HEK293 (cell line): ENCODE measurements around the gene BTD.

Experiments
- CTCF ChIA-PET: fragments of 350-600 bp; formaldehyde crosslinking; extraction: SDS; loops from one replicate; lab custom pipeline; 2021; ENCODE audit warnings: antibody characterized with exemption; lab: Yijun Ruan, JAX
- POLR2A ChIA-PET: fragments of 300-600 bp; formaldehyde crosslinking; extraction: SDS; loops from one replicate; lab custom pipeline; 2020; ENCODE audit warnings: antibody characterized with exemption, inconsistent platforms; lab: Yijun Ruan, JAX
- H3K27ac ChIP-seq: fragments of 200-500 bp; sonication (Bioruptor generic); 2 replicates; pipeline ENCODE4 v1.5.1; 2014; ENCODE audit warnings: low read depth, low read length, control low read depth, inconsistent platforms; ENCODE audit errors: extremely low read depth
- H3K36me3 ChIP-seq, 2 experiments: fragments of 200-500 bp in 1 of 2; sonication (Bioruptor generic) in 1 of 2; 1 replicate in 1 of 2; 2 replicates in 1 of 2; pipeline ENCODE4 v1.5.1; 2014 to 2017; ENCODE audit warnings: inconsistent platforms in 2 of 2, low read length in 2 of 2; ENCODE audit not compliant: control insufficient read depth in 2 of 2, insufficient read depth in 1 of 2
- H3K4me1 ChIP-seq: fragments of 200-500 bp; sonication (Bioruptor generic); 2 replicates; pipeline ENCODE4 v1.5.1; 2014; ENCODE audit warnings: mild to moderate bottlenecking, low read length, inconsistent platforms; ENCODE audit not compliant: control insufficient read depth, insufficient read depth
- H3K4me3 ChIP-seq: 2 replicates; pipeline ENCODE4 v1.5.1; 2011; ENCODE audit warnings: low read depth, mild to moderate bottlenecking, control low read depth, low read length, moderate library complexity
- H3K9me3 ChIP-seq: fragments of 200-500 bp; sonication (Bioruptor generic); 2 replicates; pipeline ENCODE4 v1.5.1; 2014; ENCODE audit warnings: low read depth, low read length, inconsistent platforms; ENCODE audit not compliant: control insufficient read depth, insufficient read depth
- GFI1B ChIP-seq: fragments of 450-650 bp; formaldehyde crosslinking; IDR thresholded peaks from 2 replicates; pipeline ENCODE4 v1.5.1; 2016; ENCODE audit warnings: missing biosample characterization, missing genetic modification characterization
- HOXC10 ChIP-seq: sonication (generic); formaldehyde crosslinking; IDR thresholded peaks from 2 replicates; pipeline ENCODE4 v1.8.1; 2023; ENCODE audit warnings: mild to moderate bottlenecking, missing genetic modification reagents
- HOXD13 ChIP-seq: sonication (generic); formaldehyde crosslinking; IDR thresholded peaks from 2 replicates; pipeline ENCODE4 v1.8.0; 2022; ENCODE audit warnings: missing genetic modification reagents, borderline replicate concordance
- KLF9 ChIP-seq: fragments of 450-650 bp; formaldehyde crosslinking; IDR thresholded peaks from 2 replicates; pipeline ENCODE4 v1.5.1; 2016; ENCODE audit warnings: missing biosample characterization, missing genetic modification characterization, low read depth
- OSR2 ChIP-seq: fragments of 450-650 bp; formaldehyde crosslinking; IDR thresholded peaks from 2 replicates; pipeline ENCODE4 v1.5.1; 2016; ENCODE audit warnings: missing biosample characterization, missing genetic modification characterization
- REPIN1 ChIP-seq: fragments of 450-650 bp; formaldehyde crosslinking; IDR thresholded peaks from 2 replicates; pipeline ENCODE4 v1.5.1; 2017; ENCODE audit warnings: missing biosample characterization, missing genetic modification characterization, low read depth
- TRIM28 ChIP-seq: IDR thresholded peaks from 2 replicates; pipeline ENCODE4 v1.6.1; 2011; ENCODE audit warnings: low read length, control low read depth, borderline replicate concordance
- ZBTB7A ChIP-seq: fragments of 450-650 bp; formaldehyde crosslinking; IDR thresholded peaks from 2 replicates; pipeline ENCODE4 v1.5.1; 2016; ENCODE audit warnings: low read depth, missing biosample characterization, missing genetic modification characterization
- ZNF133 ChIP-seq: fragments of 450-650 bp; formaldehyde crosslinking; IDR thresholded peaks from 2 replicates; pipeline ENCODE4 v1.5.1; 2016; ENCODE audit warnings: missing biosample characterization, missing genetic modification characterization
- ZNF24 ChIP-seq: fragments of 450-650 bp; formaldehyde crosslinking; IDR thresholded peaks from 2 replicates; pipeline ENCODE4 v1.5.1; 2016; ENCODE audit warnings: missing biosample characterization, missing genetic modification characterization
- ZNF274 ChIP-seq, 2 experiments: fragments of 200-500 bp in 1 of 2; fragments of 450-650 bp in 1 of 2; sonication (Bioruptor generic) in 1 of 2; formaldehyde crosslinking in 1 of 2; IDR thresholded peaks; 2 replicates each; pipeline versions ENCODE4 v1.5.1 to v1.6.1; 2014 to 2016; ENCODE audit warnings: borderline replicate concordance in 1 of 2, inconsistent platforms in 1 of 2, low read length in 1 of 2, missing biosample characterization in 1 of 2, missing genetic modification characterization in 1 of 2
- ZNF324 ChIP-seq: fragments of 450-650 bp; formaldehyde crosslinking; IDR thresholded peaks from 2 replicates; pipeline ENCODE4 v1.5.1; 2016; ENCODE audit warnings: missing biosample characterization, missing genetic modification characterization
- ZNF404 ChIP-seq: fragments of 450-650 bp; formaldehyde crosslinking; IDR thresholded peaks from 2 replicates; pipeline ENCODE4 v1.5.1; 2017; ENCODE audit warnings: missing biosample characterization, missing genetic modification characterization
- ZNF561 ChIP-seq: fragments of 450-650 bp; IDR thresholded peaks from 2 replicates; pipeline ENCODE4 v1.5.1; 2018; ENCODE audit warnings: missing biosample characterization, missing genetic modification characterization, borderline replicate concordance
- ZNF624 ChIP-seq: fragments of 450-650 bp; formaldehyde crosslinking; IDR thresholded peaks from 2 replicates; pipeline ENCODE4 v1.5.1; 2017; ENCODE audit warnings: missing biosample characterization, missing genetic modification characterization
- ZNF629 ChIP-seq: fragments of 450-650 bp; formaldehyde crosslinking; IDR thresholded peaks from 2 replicates; pipeline ENCODE4 v1.5.1; 2017; ENCODE audit warnings: missing biosample characterization, missing genetic modification characterization
- ZNF701 ChIP-seq: fragments of 450-650 bp; formaldehyde crosslinking; IDR thresholded peaks from 2 replicates; pipeline ENCODE4 v1.5.1; 2016; ENCODE audit warnings: missing biosample characterization, missing genetic modification characterization
- ZNF704 ChIP-seq: fragments of 450-650 bp; formaldehyde crosslinking; IDR thresholded peaks from 2 replicates; pipeline ENCODE4 v1.5.1; 2016; ENCODE audit warnings: missing biosample characterization, missing genetic modification characterization
- ZNF76 ChIP-seq: fragments of 450-650 bp; formaldehyde crosslinking; IDR thresholded peaks from 2 replicates; pipeline ENCODE4; 2016; ENCODE audit warnings: low read depth, missing biosample characterization, missing genetic modification characterization, borderline replicate concordance
- ZNF776 ChIP-seq: fragments of 450-650 bp; formaldehyde crosslinking; IDR thresholded peaks from 2 replicates; pipeline ENCODE4 v1.5.0; 2017; ENCODE audit warnings: missing biosample characterization, missing genetic modification characterization, borderline replicate concordance
- ZSCAN18 ChIP-seq: fragments of 450-650 bp; formaldehyde crosslinking; IDR thresholded peaks from 2 replicates; pipeline ENCODE4 v1.5.1; 2016; ENCODE audit warnings: missing biosample characterization, missing genetic modification characterization
- ZSCAN5A ChIP-seq: fragments of 450-650 bp; formaldehyde crosslinking; IDR thresholded peaks from 2 replicates; pipeline ENCODE4 v1.5.1; 2016; ENCODE audit warnings: missing biosample characterization, missing genetic modification characterization
- TF ChIP-seq, protein P1 (sequence below): fragments of 450-650 bp; formaldehyde crosslinking; IDR thresholded peaks from 2 replicates; pipeline ENCODE4 v1.5.0; 2017; ENCODE audit warnings: missing biosample characterization, missing genetic modification characterization, borderline replicate concordance
- TF ChIP-seq, protein P2 (sequence below): fragments of 450-650 bp; formaldehyde crosslinking; conservative IDR thresholded peaks from 2 replicates; pipeline ENCODE4 v1.5.1; 2016; ENCODE audit warnings: low read depth, missing biosample characterization, missing genetic modification characterization

Gene BTD

DNA sequence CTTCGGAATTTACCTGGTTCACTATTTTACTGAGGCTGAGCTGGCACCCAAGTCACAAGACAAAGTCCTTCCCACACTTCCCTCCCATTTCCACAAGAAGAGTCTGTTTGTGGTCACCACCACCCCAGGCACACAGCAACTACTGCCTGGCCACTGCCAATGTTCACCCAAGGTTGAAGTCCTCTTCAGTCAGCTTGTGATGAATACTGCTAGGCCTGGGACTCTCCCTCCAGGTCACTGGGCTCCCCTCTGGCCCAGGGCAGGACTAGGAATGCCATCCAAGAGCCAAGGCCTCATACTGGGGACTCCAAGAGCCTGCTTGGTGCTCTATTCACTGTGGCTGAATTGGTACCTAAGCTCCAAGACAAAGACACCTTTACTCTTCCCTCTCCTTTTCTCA, 49.6 kb upstream of the BTD start:
- CTCF ChIA-PET = no interaction called here
- Histone ChIP-seq H3K27ac (no peak overlapping the region), H3K4me1 (no peaks in the 10 kb centered on the region), H3K4me3 (no peak overlapping the region)
- TF ChIP-seq ZSCAN5A (tag by site-specific recombination) = no peak
- TF ChIP-seq ZNF404 (tag by site-specific recombination) = no peak
- TF ChIP-seq TRIM28 = no peak
- TF ChIP-seq HOXD13 (CRISPR knock-in tag) = no peak
- no peak for TF ChIP-seq ZSCAN18 (tag by site-specific recombination)
- TF ChIP-seq, protein P1, sequence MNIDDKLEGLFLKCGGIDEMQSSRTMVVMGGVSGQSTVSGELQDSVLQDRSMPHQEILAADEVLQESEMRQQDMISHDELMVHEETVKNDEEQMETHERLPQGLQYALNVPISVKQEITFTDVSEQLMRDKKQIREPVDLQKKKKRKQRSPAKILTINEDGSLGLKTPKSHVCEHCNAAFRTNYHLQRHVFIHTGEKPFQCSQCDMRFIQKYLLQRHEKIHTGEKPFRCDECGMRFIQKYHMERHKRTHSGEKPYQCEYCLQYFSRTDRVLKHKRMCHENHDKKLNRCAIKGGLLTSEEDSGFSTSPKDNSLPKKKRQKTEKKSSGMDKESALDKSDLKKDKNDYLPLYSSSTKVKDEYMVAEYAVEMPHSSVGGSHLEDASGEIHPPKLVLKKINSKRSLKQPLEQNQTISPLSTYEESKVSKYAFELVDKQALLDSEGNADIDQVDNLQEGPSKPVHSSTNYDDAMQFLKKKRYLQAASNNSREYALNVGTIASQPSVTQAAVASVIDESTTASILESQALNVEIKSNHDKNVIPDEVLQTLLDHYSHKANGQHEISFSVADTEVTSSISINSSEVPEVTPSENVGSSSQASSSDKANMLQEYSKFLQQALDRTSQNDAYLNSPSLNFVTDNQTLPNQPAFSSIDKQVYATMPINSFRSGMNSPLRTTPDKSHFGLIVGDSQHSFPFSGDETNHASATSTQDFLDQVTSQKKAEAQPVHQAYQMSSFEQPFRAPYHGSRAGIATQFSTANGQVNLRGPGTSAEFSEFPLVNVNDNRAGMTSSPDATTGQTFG (tag by site-specific recombination) = no peak
- no peak for TF ChIP-seq KLF9 (tag by site-specific recombination)
- TF ChIP-seq ZNF704 (tag by site-specific recombination) = no peak
- TF ChIP-seq ZNF324 = no peak
- no peak for TF ChIP-seq ZNF561 (tag by site-specific recombination)
- no peak for TF ChIP-seq ZNF24 (tag by site-specific recombination)
- TF ChIP-seq ZNF776 (tag by site-specific recombination) = no peak
- no peak for TF ChIP-seq ZNF701 (tag by site-specific recombination)
- no peak for TF ChIP-seq ZNF274 (IDR thresholded peaks at IDR 0.05; ENCODE audit: low read length)
- no peak for TF ChIP-seq ZNF274 (tag by site-specific recombination; IDR thresholded peaks at IDR 0.05; ENCODE audit: borderline replicate concordance)
- no peak for TF ChIP-seq ZNF133 (tag by site-specific recombination)
- TF ChIP-seq GFI1B (tag by site-specific recombination) = no peak
- TF ChIP-seq ZNF629 (tag by site-specific recombination) = no peak
- no peak for TF ChIP-seq ZNF624 (tag by site-specific recombination)
- no peak for TF ChIP-seq REPIN1 (tag by site-specific recombination)
- TF ChIP-seq, all 188 proteins: peak for 0
- POLR2A ChIA-PET = no interaction called here
- Histone ChIP-seq H3K36me3 (peaks cover 0 to 12% of the 10 kb centered on the region in 2 experiments; a peak in 2 of 3 replicates), H3K9me3 (no peaks in the 10 kb centered on the region)

DNA sequence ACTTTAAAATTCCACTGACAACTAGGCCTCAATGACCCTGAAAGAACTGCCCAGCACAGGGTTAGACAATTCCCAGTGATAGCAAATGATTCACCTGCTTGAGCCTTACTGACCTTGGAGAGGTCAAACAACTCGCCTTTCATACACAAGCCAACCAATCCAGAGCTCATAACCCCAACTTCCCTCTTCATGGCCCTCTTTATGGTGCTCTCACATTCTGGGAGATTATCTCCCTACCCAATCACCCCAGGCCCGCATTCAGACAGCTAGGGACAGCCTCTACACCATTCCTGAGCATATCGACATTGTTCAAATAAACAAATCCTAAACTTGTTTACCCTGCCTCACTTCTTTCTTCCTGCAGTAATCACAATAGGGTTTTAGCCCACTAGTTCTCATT, 47.8 kb upstream of the BTD start:
- Histone ChIP-seq H3K27ac (no peak overlapping the region), H3K36me3 (peaks cover 0 to 12% of the 10 kb centered on the region in 2 experiments; a peak in 2 of 3 replicates), H3K9me3 (no peaks in the 10 kb centered on the region), H3K4me1 (no peaks in the 10 kb centered on the region), H3K4me3 (no peak overlapping the region)
- TF ChIP-seq ZBTB7A (tag by site-specific recombination) = no peak
- TF ChIP-seq HOXC10 (CRISPR knock-in tag) = no peak
- TF ChIP-seq, protein P2, sequence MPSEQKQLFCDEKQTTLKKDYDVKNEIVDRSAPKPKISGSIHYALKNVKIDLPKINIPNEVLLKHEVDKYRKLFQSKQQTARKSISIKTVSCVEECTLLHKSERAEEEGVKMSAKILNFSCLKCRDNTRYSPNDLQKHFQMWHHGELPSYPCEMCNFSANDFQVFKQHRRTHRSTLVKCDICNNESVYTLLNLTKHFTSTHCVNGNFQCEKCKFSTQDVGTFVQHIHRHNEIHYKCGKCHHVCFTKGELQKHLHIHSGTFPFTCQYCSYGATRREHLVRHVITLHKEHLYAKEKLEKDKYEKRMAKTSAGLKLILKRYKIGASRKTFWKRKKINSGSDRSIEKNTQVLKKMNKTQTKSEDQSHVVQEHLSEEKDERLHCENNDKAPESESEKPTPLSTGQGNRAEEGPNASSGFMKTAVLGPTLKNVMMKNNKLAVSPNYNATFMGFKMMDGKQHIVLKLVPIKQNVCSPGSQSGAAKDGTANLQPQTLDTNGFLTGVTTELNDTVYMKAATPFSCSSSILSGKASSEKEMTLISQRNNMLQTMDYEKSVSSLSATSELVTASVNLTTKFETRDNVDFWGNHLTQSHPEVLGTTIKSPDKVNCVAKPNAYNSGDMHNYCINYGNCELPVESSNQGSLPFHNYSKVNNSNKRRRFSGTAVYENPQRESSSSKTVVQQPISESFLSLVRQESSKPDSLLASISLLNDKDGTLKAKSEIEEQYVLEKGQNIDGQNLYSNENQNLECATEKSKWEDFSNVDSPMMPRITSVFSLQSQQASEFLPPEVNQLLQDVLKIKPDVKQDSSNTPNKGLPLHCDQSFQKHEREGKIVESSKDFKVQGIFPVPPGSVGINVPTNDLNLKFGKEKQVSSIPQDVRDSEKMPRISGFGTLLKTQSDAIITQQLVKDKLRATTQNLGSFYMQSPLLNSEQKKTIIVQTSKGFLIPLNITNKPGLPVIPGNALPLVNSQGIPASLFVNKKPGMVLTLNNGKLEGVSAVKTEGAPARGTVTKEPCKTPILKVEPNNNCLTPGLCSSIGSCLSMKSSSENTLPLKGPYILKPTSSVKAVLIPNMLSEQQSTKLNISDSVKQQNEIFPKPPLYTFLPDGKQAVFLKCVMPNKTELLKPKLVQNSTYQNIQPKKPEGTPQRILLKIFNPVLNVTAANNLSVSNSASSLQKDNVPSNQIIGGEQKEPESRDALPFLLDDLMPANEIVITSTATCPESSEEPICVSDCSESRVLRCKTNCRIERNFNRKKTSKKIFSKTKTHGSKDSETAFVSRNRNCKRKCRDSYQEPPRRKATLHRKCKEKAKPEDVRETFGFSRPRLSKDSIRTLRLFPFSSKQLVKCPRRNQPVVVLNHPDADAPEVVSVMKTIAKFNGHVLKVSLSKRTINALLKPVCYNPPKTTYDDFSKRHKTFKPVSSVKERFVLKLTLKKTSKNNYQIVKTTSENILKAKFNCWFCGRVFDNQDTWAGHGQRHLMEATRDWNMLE (tag by site-specific recombination) = no peak
- TF ChIP-seq OSR2 = no peak
- no peak for TF ChIP-seq ZNF76 (tag by site-specific recombination)
- CTCF ChIA-PET = interaction anchor here (1.1 to 1.3 kb wide), 2 partner anchors 149 to 351 kb away, joined by 3 to 4 read pairs; no protein-coding TSS in a partner anchor
- POLR2A ChIA-PET = no interaction called here
